IMR-90 (cell line): ENCODE data around the gene BMP2K. TPM values are rescaled to one million over a fixed set of nuclear protein-coding genes. Genes with fewer than 3 reads are reported as not detected.

Experiments
- ATAC-seq: fragments of 200-7000 bp; cut with Tn5 transposase; 2 replicates; pipeline ENCODE4 v1.9.1; 2020; ENCODE audit warnings: low read depth, mild to moderate bottlenecking, moderate library complexity
- BruUV-seq: library from RNA; stranded (reverse); fragments of 400-500 nt; replicated peaks from 2 replicates; lab custom pipeline; 2021; lab: Mats Ljungman, UMichigan
- CTCF ChIA-PET: fragments of 300-600 bp; formaldehyde crosslinking; extraction: SDS; loops from one replicate; lab custom pipeline; 2021; ENCODE audit warnings: antibody characterized with exemption; lab: Yijun Ruan, JAX
- POLR2A ChIA-PET: fragments of 300-600 bp; sonication (Branson Sonifier 250); formaldehyde crosslinking; loops from one replicate; lab custom pipeline; 2022; ENCODE audit warnings: antibody characterized with exemption; ENCODE audit not compliant: unreplicated experiment; lab: Charles Lee
- DNase-seq: peaks from one replicate; pipeline ENCODE4 v3.0.0; 2013
- H2AFZ ChIP-seq: replicated peaks from 2 replicates; pipeline ENCODE3; 2013; ENCODE audit warnings: low read length, mild to moderate bottlenecking; ENCODE audit not compliant: poor library complexity
- H2AK5ac ChIP-seq: 2 replicates; pipeline ENCODE4 v1.6.1; 2013; ENCODE audit warnings: low read depth, low read length, inconsistent platforms
- H2AK9ac ChIP-seq: replicated peaks from 2 replicates; pipeline ENCODE3; 2013; ENCODE audit warnings: mild to moderate bottlenecking, low read depth, low read length, moderate library complexity; ENCODE audit not compliant: poor library complexity
- H2BK120ac ChIP-seq: 2 replicates; pipeline ENCODE4 v1.6.1; 2013; ENCODE audit warnings: low read depth, low read length, inconsistent platforms
- H2BK15ac ChIP-seq: 3 replicates; pipeline ENCODE4 v1.6.1; 2013; ENCODE audit warnings: low read depth, low read length, inconsistent platforms
- H2BK20ac ChIP-seq: 2 replicates; pipeline ENCODE4 v1.6.1; 2013; ENCODE audit warnings: low read depth, mild to moderate bottlenecking, inconsistent platforms, low read length, moderate library complexity
- H2BK5ac ChIP-seq: 2 replicates; pipeline ENCODE4 v1.6.1; 2013; ENCODE audit warnings: mild to moderate bottlenecking, low read depth, low read length, inconsistent platforms; ENCODE audit not compliant: poor library complexity, severe bottlenecking
- H3K14ac ChIP-seq: replicated peaks from 2 replicates; pipeline ENCODE4 v1.6.1; 2013; ENCODE audit warnings: low read depth, low read length, inconsistent platforms
- H3K18ac ChIP-seq: 2 replicates; pipeline ENCODE4 v1.6.1; 2013; ENCODE audit warnings: low read depth, low read length, control low read depth
- H3K23ac ChIP-seq: 2 replicates; pipeline ENCODE4 v1.6.1; 2013; ENCODE audit warnings: low read depth, low read length, inconsistent platforms
- H3K27ac ChIP-seq: 2 replicates; pipeline ENCODE4 v1.5.1; 2013; ENCODE audit warnings: mild to moderate bottlenecking, control low read depth, low read length; ENCODE audit not compliant: insufficient read depth
- H3K27me3 ChIP-seq: 2 replicates; pipeline ENCODE4 v1.6.1; 2013; ENCODE audit warnings: low read length; ENCODE audit not compliant: control insufficient read depth, insufficient read depth
- H3K36me3 ChIP-seq: 2 replicates; pipeline ENCODE4 v1.6.1; 2013; ENCODE audit warnings: low read length, mixed read lengths; ENCODE audit not compliant: control insufficient read depth, insufficient read depth
- H3K4ac ChIP-seq: 2 replicates; pipeline ENCODE4 v1.6.1; 2013; ENCODE audit warnings: low read depth, low read length, inconsistent platforms
- H3K4me1 ChIP-seq: 2 replicates; pipeline ENCODE4 v1.6.1; 2013; ENCODE audit warnings: low read length, mixed read lengths; ENCODE audit not compliant: control insufficient read depth, insufficient read depth
- H3K4me2 ChIP-seq: 2 replicates; pipeline ENCODE4 v1.6.1; 2013; ENCODE audit warnings: low read depth, mild to moderate bottlenecking, control low read depth, low read length, moderate library complexity
- H3K4me3 ChIP-seq: 2 replicates; pipeline ENCODE4 v1.5.1; 2013; ENCODE audit warnings: low read depth, mild to moderate bottlenecking, control low read depth, low read length, moderate library complexity; ENCODE audit not compliant: insufficient read depth
- H3K56ac ChIP-seq: 2 replicates; pipeline ENCODE4 v1.6.1; 2013; ENCODE audit warnings: low read length, inconsistent platforms; ENCODE audit not compliant: insufficient read depth; ENCODE audit errors: extremely low read depth
- H3K79me1 ChIP-seq, 2 experiments: 2 replicates each; pipeline ENCODE4 v1.6.1; 2013; ENCODE audit warnings: low read length in 2 of 2, inconsistent platforms in 1 of 2, low read depth in 1 of 2
- H3K9ac ChIP-seq: 2 replicates; pipeline ENCODE4 v1.6.1; 2013; ENCODE audit warnings: low read depth, low read length, control low read depth
- H3K9me1 ChIP-seq: 2 replicates; pipeline ENCODE4 v1.6.1; 2013; ENCODE audit warnings: low read length, inconsistent platforms; ENCODE audit not compliant: insufficient read depth
- H3K9me3 ChIP-seq: 2 replicates; pipeline ENCODE4 v1.6.1; 2013; ENCODE audit warnings: low read length; ENCODE audit not compliant: control insufficient read depth, insufficient read depth
- H4K20me1 ChIP-seq: 2 replicates; pipeline ENCODE4 v1.6.1; 2013; ENCODE audit warnings: low read length, inconsistent platforms; ENCODE audit not compliant: insufficient read depth
- H4K5ac ChIP-seq: 2 replicates; pipeline ENCODE4 v1.6.1; 2013; ENCODE audit warnings: mild to moderate bottlenecking, low read depth, low read length, control low read depth
- H4K8ac ChIP-seq, 2 experiments: 2 replicates each; pipeline ENCODE4 v1.6.1; 2013; ENCODE audit warnings: low read depth in 2 of 2, low read length in 2 of 2, control low read depth in 1 of 2, inconsistent platforms in 1 of 2
- H4K91ac ChIP-seq: 2 replicates; pipeline ENCODE4 v1.6.1; 2013; ENCODE audit warnings: low read depth, low read length, inconsistent platforms; ENCODE audit not compliant: insufficient read depth
- BHLHE40 ChIP-seq: fragments of 150-350 bp; IDR thresholded peaks from 2 replicates; pipeline ENCODE4 v1.6.1; 2016; ENCODE audit warnings: mild to moderate bottlenecking, low read depth, low read length
- CEBPB ChIP-seq: IDR thresholded peaks from 2 replicates; pipeline ENCODE4 v1.6.1; 2012; ENCODE audit warnings: low read depth, low read length, improper control_type of control experiment
- CHD1 ChIP-seq: IDR thresholded peaks from 2 replicates; pipeline ENCODE4 v1.6.1; 2012; ENCODE audit warnings: low read depth, low read length, improper control_type of control experiment
- FOS ChIP-seq: fragments of 150-350 bp; IDR thresholded peaks from 2 replicates; pipeline ENCODE4 v1.6.1; 2016; ENCODE audit warnings: low read depth, low read length
- MAFK ChIP-seq: IDR thresholded peaks from 2 replicates; pipeline ENCODE4 v1.6.1; 2012; ENCODE audit warnings: low read depth, low read length, improper control_type of control experiment
- MAZ ChIP-seq: IDR thresholded peaks from 2 replicates; pipeline ENCODE4 v1.6.1; 2012; ENCODE audit warnings: low read depth, mild to moderate bottlenecking, low read length, improper control_type of control experiment, moderate library complexity, borderline replicate concordance
- MXI1 ChIP-seq: IDR thresholded peaks from 2 replicates; pipeline ENCODE4 v1.6.1; 2012; ENCODE audit warnings: low read depth, mild to moderate bottlenecking, low read length, moderate library complexity, borderline replicate concordance
- NFE2L2 ChIP-seq: fragments of 150-350 bp; IDR thresholded peaks from 2 replicates; pipeline ENCODE4 v1.6.1; 2016; ENCODE audit warnings: low read depth, mild to moderate bottlenecking, low read length
- POLR2A ChIP-seq: IDR thresholded peaks from 2 replicates; pipeline ENCODE4 v1.6.1; 2012; ENCODE audit warnings: mild to moderate bottlenecking, low read depth, low read length
- RAD21 ChIP-seq: IDR thresholded peaks from 2 replicates; pipeline ENCODE4 v1.6.1; 2012; ENCODE audit warnings: low read length, improper control_type of control experiment
- RCOR1 ChIP-seq: IDR thresholded peaks from 2 replicates; pipeline ENCODE4 v1.6.1; 2012; ENCODE audit warnings: mild to moderate bottlenecking, low read length, improper control_type of control experiment; ENCODE audit not compliant: insufficient replicate concordance
- SMC3 ChIP-seq: fragments of 150-350 bp; IDR thresholded peaks from 2 replicates; pipeline ENCODE4 v1.6.1; 2016; ENCODE audit warnings: low read depth, mild to moderate bottlenecking, antibody characterized with exemption, low read length, moderate library complexity
- WGBS, 2 experiments: methylation state at CpG; one replicate each; pipeline versions ENCODE4 v1.1.5 to v1.1.7; 2013; ENCODE audit warnings: missing lambda C conversion rate in 2 of 2; ENCODE audit not compliant: insufficient read length in 1 of 2; ENCODE audit errors: extremely low coverage in 2 of 2; 5-methylcytosine and 5-hydroxymethylcytosine counted together
- dilution Hi-C: fragments of 300-500 bp; cut with HindIII; formaldehyde crosslinking; loops from one replicate; pipeline ENCODE4 v1.14.3; 2018; ENCODE audit warnings: low sequenced_read_pairs; ENCODE audit not compliant: unreplicated experiment
- in situ Hi-C: fragments of 300-500 bp; cut with MboI; formaldehyde crosslinking; loops from 3 replicates; pipeline ENCODE4 v1.14.3; 2019; ENCODE audit warnings: low sequenced_read_pairs, inconsistent platforms, mixed read lengths
- intact Hi-C: fragments of 100-400 bp; cut with micrococcal nuclease; formaldehyde crosslinking; loops from 2 replicates; pipeline ENCODE4 v1.10.0; 2022
- polyA plus RNA-seq, 3 experiments: library from polyadenylated mRNA; depleted of rRNA; stranded (reverse); fragments of >200 nt; gene quantifications; 2 replicates each; pipeline ENCODE4 v1.2.3, GENCODE V29; 2012; ENCODE audit warnings: low replicate concordance in 1 of 3
- total RNA-seq: library from RNA; depleted of rRNA; stranded (reverse); fragments of >200 nt; gene quantifications from 2 replicates; pipeline ENCODE4 v1.2.3, GENCODE V29; 2012
- TF ChIP-seq, protein P1 (sequence below): fragments of 150-350 bp; IDR thresholded peaks from 2 replicates; pipeline ENCODE4 v1.6.1; 2017; ENCODE audit warnings: mild to moderate bottlenecking, antibody characterized with exemption, low read length, low read depth
- TF ChIP-seq, protein P2 (sequence below): conservative IDR thresholded peaks from 2 replicates; pipeline ENCODE4 v1.5.1; 2012; ENCODE audit warnings: mild to moderate bottlenecking, low read depth, low read length, improper control_type of control experiment

Gene BMP2K
- total and polyA plus RNA-seq, 2 of the 4 experiments (the other 2 are of a cell fraction) = 15.8 to 46.1 TPM

DNA sequence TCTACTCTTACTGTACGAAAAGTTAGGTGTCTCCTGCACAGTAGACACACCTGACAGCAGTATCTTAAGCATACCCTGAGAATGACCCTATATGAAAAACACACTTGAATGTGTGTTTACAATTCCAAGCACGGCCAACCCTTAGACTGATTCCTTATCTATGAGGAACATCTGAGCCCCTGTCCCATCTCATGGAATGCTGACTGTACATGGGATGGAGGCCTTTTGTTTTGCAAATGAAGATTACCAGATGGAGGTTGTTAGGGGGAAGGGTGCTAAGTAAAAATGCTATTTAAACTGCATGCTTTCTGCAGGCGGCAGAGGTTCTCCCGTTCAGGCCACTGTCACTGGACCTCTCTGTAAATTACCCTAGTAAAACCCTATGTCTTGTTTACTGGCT is 160.8 kb downstream of the BMP2K start:
- peaks cover 2% of the 10 kb centered on the region; the same call in 1 of the 2 replicates for H3K36me3 ChIP-seq
- 85% methylated on average over 2 of the region's 4 CpGs; no CpG with 5 or more reads in 1 of the 2 experiments for WGBS, 2 experiments
- H3K4me3 ChIP-seq = no peak overlapping the region
- H2BK120ac ChIP-seq = no peak overlapping the region
- in situ Hi-C loops = loop anchor here (25.0 kb wide), 1 partner anchor 1400 kb away; the partner anchor contains the start of gene CFAP299
- no peaks in the 10 kb centered on the region; the same call in 1 of the 2 replicates for H4K20me1 ChIP-seq
- peaks cover 3% of the 10 kb centered on the region for H3K9me1 ChIP-seq
- H2AK5ac ChIP-seq = no peak overlapping the region
- no peak overlapping the region for H3K4ac ChIP-seq
- H4K5ac ChIP-seq = no peak overlapping the region
- H4K91ac ChIP-seq = no peak overlapping the region
- H3K9ac ChIP-seq = no peak overlapping the region
- peaks cover 2% of the 10 kb centered on the region; the same call in 1 of the 2 replicates for H3K4me1 ChIP-seq
- intact Hi-C loops = loop anchor here (10.0 kb wide), 1 partner anchor 972 kb away; no protein-coding TSS in a partner anchor
- H3K9me3 ChIP-seq = no peaks in the 10 kb centered on the region
- no peak overlapping the region for H3K18ac ChIP-seq
- H2BK20ac ChIP-seq = no peak overlapping the region
- H3K79me1 ChIP-seq = peaks cover 17 to 19% of the 10 kb centered on the region in 2 experiments
- H4K8ac ChIP-seq = no peak overlapping the region
- no peak overlapping the region for H2BK15ac ChIP-seq
- no peak for ATAC-seq
- no peak overlapping the region for H3K14ac ChIP-seq
- H3K27me3 ChIP-seq = no peaks in the 10 kb centered on the region
- H2AK9ac ChIP-seq = no peak overlapping the region
- TF ChIP-seq, protein P1, sequence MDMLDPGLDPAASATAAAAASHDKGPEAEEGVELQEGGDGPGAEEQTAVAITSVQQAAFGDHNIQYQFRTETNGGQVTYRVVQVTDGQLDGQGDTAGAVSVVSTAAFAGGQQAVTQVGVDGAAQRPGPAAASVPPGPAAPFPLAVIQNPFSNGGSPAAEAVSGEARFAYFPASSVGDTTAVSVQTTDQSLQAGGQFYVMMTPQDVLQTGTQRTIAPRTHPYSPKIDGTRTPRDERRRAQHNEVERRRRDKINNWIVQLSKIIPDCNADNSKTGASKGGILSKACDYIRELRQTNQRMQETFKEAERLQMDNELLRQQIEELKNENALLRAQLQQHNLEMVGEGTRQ = no peak
- TF ChIP-seq CEBPB (no peak), FOS (no peak), BHLHE40 (no peak), CHD1 (no peak), NFE2L2 (no peak), RCOR1 (no peak), SMC3 (no peak), POLR2A (no peak), MAFK (no peak), MAZ (no peak), MXI1 (no peak), RAD21 (no peak)
- TF ChIP-seq, protein P2, sequence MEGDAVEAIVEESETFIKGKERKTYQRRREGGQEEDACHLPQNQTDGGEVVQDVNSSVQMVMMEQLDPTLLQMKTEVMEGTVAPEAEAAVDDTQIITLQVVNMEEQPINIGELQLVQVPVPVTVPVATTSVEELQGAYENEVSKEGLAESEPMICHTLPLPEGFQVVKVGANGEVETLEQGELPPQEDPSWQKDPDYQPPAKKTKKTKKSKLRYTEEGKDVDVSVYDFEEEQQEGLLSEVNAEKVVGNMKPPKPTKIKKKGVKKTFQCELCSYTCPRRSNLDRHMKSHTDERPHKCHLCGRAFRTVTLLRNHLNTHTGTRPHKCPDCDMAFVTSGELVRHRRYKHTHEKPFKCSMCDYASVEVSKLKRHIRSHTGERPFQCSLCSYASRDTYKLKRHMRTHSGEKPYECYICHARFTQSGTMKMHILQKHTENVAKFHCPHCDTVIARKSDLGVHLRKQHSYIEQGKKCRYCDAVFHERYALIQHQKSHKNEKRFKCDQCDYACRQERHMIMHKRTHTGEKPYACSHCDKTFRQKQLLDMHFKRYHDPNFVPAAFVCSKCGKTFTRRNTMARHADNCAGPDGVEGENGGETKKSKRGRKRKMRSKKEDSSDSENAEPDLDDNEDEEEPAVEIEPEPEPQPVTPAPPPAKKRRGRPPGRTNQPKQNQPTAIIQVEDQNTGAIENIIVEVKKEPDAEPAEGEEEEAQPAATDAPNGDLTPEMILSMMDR = no peak
- no peak overlapping the region for H3K4me2 ChIP-seq
- no peak overlapping the region for H3K27ac ChIP-seq
- no peak overlapping the region for H3K56ac ChIP-seq
- H2BK5ac ChIP-seq = no peak overlapping the region
- CTCF ChIA-PET = no interaction called here
- no peak for DNase-seq
- no peak overlapping the region for H2AFZ ChIP-seq
- H3K23ac ChIP-seq = no peak overlapping the region
- POLR2A ChIA-PET = no interaction called here
- BruUV-seq = no TSS peak
- dilution Hi-C loops = no loop called here
